ENCODE results near the gene TXNRD2.

GRCh38 chr22:19888131-19888746 is 53.4 kb downstream of the TXNRD2 start:
- TF ChIP-seq POLR2A (IDR thresholded peaks at IDR 0.05) (no peak), CTCF (IDR thresholded peaks at IDR 0.05) (no peak), POLR2AphosphoS5 (IDR thresholded peaks at IDR 0.05) (no peak), EP300 (IDR thresholded peaks at IDR 0.05) (no peak)
